ENCODE results near the gene WDR70. TPM values are rescaled to one million over a fixed set of nuclear protein-coding genes. Genes with fewer than 3 reads are reported as not detected.

The WDR70 gene
- total and polyA plus RNA-seq, 2 of the 8 experiments (the other 6 are each of a cell fraction or from before 2014, with no cell fraction given) = 10.6 to 37.4 TPM

DNA sequence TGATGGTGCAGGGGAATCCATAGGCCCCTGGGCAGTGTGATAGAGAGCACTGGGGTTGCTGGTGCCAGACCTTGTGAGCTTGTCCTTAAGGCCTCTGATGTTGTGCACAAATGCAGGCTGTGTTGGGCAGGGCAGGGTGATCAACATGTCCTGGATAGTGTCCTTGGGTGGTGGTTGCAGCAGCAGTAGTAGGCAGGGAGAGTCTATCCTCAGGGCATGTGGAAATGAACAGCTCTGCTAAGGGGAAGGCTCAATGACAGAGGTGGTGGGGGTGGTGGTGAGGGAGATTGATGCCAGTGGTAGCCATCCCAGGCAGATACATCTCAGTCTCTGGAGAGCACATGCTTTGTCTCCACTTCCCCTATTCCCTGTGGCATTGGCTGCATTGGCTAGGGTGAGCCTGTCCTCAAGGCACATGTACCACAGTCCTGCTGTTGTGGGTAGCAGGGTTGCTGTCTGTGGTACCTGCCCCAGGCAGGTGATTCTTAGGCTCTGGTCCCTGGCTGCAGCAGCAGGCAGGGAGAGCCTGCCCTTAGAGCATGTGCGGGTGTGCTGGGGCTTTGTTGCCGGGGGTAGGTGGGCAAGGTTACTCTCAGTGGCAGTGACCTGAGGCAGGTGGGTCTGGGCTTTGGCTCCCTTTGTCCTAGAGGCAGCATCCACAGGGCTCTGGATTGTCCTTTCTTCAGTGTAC, 111.1 kb downstream of the WDR70 start (continued):
- TF ChIP-seq SIN3A (conservative IDR thresholded peaks at IDR 0.05 in 1 of 2, IDR thresholded peaks at IDR 0.05 in 1 of 2; ENCODE audit: low read depth in 1 of 2, low read length in 2 of 2) (no peak), SRF (IDR thresholded peaks at IDR 0.05; ENCODE audit: low read depth, low read length) (no peak)
